Body of pancreas (tissue), 4 donors: ENCODE results near the gene ANP32B. TPM values are rescaled to one million over a fixed set of nuclear protein-coding genes. Genes with fewer than 3 reads are reported as not detected.

ENCODE experiments used
- ATAC-seq: fragments of 150-250 bp; one replicate; pipeline ENCODE4 v1.9.1; 2016
- DNase-seq, 4 donors: peaks; one replicate each; pipeline ENCODE4 v3.0.0-alpha.2; 2019
- H3K27ac ChIP-seq, 4 donors: fragments of 200-600 bp; sonication (generic); 1 replicate in 3 of 4; 2 replicates in 1 of 4; pipeline versions ENCODE4 v1.5.1 to v1.6.1; 2016 to 2019; ENCODE audit warnings: mild to moderate bottlenecking in 1 of 4, mixed read lengths in 1 of 4, moderate library complexity in 1 of 4
- H3K27me3 ChIP-seq, 2 donors: fragments of 200-600 bp; sonication (generic); one replicate each; pipeline ENCODE4 v1.6.0; 2016; ENCODE audit warnings: mild to moderate bottlenecking in 1 of 2
- H3K36me3 ChIP-seq, 2 donors: fragments of 200-600 bp; sonication (generic); replicated peaks in 1 of 2; 2 replicates each; pipeline ENCODE4 v1.5.1; 2016; ENCODE audit warnings: low read depth in 2 of 2; ENCODE audit not compliant: insufficient read depth in 1 of 2
- H3K4me1 ChIP-seq: fragments of 200-600 bp; sonication (generic); one replicate; pipeline ENCODE4 v1.6.0; 2016
- H3K4me3 ChIP-seq, 2 donors: fragments of 200-600 bp; sonication (generic); 1 replicate in 1 of 2; 2 replicates in 1 of 2; pipeline ENCODE4 v1.5.1; 2016 to 2019
- H3K9me3 ChIP-seq, 3 donors: fragments of 200-600 bp; sonication (generic); 1 replicate in 2 of 3; 2 replicates in 1 of 3; pipeline ENCODE4 v1.5.1; 2016
- POLR2A ChIP-seq, 3 donors: fragments of 450-650 bp; IDR thresholded peaks; one replicate each; pipeline ENCODE4 v1.6.1; 2016; ENCODE audit warnings: antibody characterized with exemption in 3 of 3, mild to moderate bottlenecking in 2 of 3
- WGBS, 2 donors: methylation state at CpG; one replicate each; pipeline ENCODE4 v1.1.5; 2017; 5-methylcytosine and 5-hydroxymethylcytosine counted together
- intact Hi-C: fragments of 100-400 bp; cut with DNase I; formaldehyde crosslinking; loops from one replicate; pipeline ENCODE4 v1.15.1; 2023
- total RNA-seq, 2 donors: library from RNA; depleted of rRNA; stranded (reverse); fragments of >200 nt; gene quantifications; one replicate each; pipeline ENCODE4 v1.1.0, GENCODE V29; 2016
- TF ChIP-seq, protein P1 (sequence below), 7 experiments: fragments of 450-650 bp in 4 of 7; fragments of 200-600 bp in 3 of 7; sonication (generic) in 3 of 7; IDR thresholded peaks; one replicate each; pipeline ENCODE4 v1.5.1; 2016 to 2019; ENCODE audit warnings: antibody characterized with exemption in 7 of 7

Gene ANP32B
- total RNA-seq, 2 donors from 2014 or later, result 38.4 to 65.9 TPM

DNA sequence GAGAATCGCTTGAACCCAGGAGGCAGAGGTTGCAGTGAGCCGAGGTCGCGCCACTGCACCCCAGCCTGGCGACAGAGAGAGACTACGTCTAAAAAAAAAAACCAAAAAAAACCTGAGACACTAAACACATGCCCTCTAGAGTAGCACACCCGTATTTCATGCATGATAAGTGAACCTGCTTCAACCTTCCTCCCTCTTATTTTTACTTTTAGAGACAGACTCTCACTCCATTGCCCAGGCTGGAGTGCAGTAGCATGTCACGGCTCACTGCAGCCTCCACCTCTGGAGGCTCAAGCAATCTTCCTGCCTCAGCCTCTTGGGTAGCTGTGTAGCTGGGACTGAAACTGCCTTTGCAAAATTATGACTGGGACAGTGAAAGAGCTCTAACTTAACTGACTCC lies 55.8 kb downstream of the ANP32B start:
- Histone ChIP-seq H3K9me3 (no peaks in the 10 kb centered on the region), H3K36me3 (no peaks in the 10 kb centered on the region), H3K27ac (no peak overlapping the region), H3K4me3 (no peak overlapping the region), H3K4me1 (peaks cover 6% of the 10 kb centered on the region), H3K27me3 (no peaks in the 10 kb centered on the region)
- WGBS, 2 donors, result 72 to 73% methylated on average over 7 to 8 of the region's 8 CpGs
- DNase-seq, result no peak
- TF ChIP-seq, protein P1, sequence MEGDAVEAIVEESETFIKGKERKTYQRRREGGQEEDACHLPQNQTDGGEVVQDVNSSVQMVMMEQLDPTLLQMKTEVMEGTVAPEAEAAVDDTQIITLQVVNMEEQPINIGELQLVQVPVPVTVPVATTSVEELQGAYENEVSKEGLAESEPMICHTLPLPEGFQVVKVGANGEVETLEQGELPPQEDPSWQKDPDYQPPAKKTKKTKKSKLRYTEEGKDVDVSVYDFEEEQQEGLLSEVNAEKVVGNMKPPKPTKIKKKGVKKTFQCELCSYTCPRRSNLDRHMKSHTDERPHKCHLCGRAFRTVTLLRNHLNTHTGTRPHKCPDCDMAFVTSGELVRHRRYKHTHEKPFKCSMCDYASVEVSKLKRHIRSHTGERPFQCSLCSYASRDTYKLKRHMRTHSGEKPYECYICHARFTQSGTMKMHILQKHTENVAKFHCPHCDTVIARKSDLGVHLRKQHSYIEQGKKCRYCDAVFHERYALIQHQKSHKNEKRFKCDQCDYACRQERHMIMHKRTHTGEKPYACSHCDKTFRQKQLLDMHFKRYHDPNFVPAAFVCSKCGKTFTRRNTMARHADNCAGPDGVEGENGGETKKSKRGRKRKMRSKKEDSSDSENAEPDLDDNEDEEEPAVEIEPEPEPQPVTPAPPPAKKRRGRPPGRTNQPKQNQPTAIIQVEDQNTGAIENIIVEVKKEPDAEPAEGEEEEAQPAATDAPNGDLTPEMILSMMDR (IDR thresholded peaks at IDR 0.05), result no peak
- no peak for TF ChIP-seq POLR2A (IDR thresholded peaks at IDR 0.05)
- intact Hi-C loops, result loop anchor here (10.0 kb wide), 1 partner anchor 54 kb away; the partner anchor contains the start of gene ANP32B
- no peak for ATAC-seq

DNA sequence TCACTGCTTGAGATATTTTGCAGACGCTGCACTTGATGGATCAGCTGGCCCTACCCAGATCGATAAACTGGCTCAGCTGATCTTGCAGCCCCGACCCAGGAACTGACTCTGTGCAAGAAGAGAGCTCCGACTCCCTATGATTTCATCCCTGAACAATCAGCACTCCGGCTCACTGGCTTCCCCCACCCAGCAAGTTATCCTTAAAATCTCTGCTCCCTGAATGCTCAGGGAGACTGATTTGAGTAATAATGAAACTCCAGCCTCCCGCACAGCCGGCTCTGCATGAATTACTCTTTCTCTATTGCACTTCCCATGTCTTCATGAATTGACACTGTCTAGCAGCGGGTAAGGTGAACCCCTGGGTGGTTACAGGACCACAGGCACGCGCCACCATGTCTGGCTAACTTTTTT lies 56.5 kb downstream of the ANP32B start:
- Histone ChIP-seq H3K36me3 (no peaks in the 10 kb centered on the region), H3K27me3 (no peaks in the 10 kb centered on the region), H3K9me3 (no peaks in the 10 kb centered on the region), H3K4me1 (peaks cover 3% of the 10 kb centered on the region), H3K4me3 (no peak overlapping the region), H3K27ac (no peak overlapping the region)
- TF ChIP-seq, protein P1 (IDR thresholded peaks at IDR 0.05), result no peak
- no peak for TF ChIP-seq POLR2A (IDR thresholded peaks at IDR 0.05)
- DNase-seq, result no peak
- 48 to 54% methylated on average over 10 of the region's 10 CpGs for WGBS, 2 donors
- intact Hi-C loops, result loop anchor here (10.0 kb wide), 1 partner anchor 55 kb away; the partner anchor contains the start of gene ANP32B
- no peak for ATAC-seq

DNA sequence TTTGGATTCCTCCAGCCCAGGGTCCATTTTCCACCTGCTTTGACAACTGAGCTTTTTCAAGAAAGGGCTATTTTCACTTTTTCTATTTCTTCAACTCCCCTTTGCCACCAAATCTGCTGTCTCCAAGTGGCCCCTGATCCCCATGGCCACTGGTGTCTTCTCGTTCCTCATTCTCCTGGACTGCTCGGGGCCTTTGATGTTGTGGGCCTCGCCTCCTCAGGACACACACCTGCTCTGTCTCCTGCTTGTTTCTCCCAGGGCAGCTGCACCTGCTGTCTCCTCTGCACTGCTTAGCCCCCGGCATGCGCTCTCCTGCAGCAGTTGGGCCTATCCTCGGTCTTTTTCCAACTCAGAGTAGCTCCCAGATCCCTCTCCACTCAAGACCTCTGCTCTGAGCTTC lies 57.1 kb downstream of the ANP32B start:
- no peak overlapping the region for H3K4me3 ChIP-seq
- no peaks in the 10 kb centered on the region for H3K9me3 ChIP-seq
- H3K4me1 ChIP-seq, result no peaks in the 10 kb centered on the region
- intact Hi-C loops, result no loop called here
- no peaks in the 10 kb centered on the region for H3K27me3 ChIP-seq
- no peaks in the 10 kb centered on the region for H3K36me3 ChIP-seq
- no peak overlapping the region for H3K27ac ChIP-seq
- TF ChIP-seq POLR2A (IDR thresholded peaks at IDR 0.05), result no peak
- TF ChIP-seq, protein P1 (IDR thresholded peaks at IDR 0.05), result no peak
- DNase-seq (no peak), ATAC-seq (no peak)
- WGBS, 2 donors, result 90 to 92% methylated on average over 6 of the region's 6 CpGs

DNA sequence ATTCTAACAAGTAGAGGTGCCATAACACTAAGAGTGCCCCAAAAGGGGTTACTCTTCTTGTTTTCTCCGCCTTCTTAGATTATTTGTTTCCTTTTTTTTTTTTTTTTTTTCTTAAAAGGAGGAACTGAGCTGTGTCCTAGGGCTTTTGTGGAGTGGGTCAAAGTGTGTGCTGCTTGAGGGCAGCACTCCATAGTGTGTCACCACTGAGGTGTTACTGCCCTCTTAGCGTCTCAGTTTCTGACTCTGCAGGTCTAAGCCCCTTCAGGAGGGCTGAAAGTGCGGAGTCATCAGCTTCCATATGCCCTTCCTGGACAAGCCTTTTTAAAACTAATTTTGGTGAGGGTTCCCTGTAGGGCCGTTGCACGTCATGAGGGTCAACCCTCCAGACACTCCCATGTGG lies 60.8 kb downstream of the ANP32B start:
- DNase-seq (no peak), ATAC-seq (no peak)
- TF ChIP-seq, protein P1 (IDR thresholded peaks at IDR 0.05), result no peak
- no peak for TF ChIP-seq POLR2A (IDR thresholded peaks at IDR 0.05)
- Histone ChIP-seq H3K36me3 (no peaks in the 10 kb centered on the region), H3K4me1 (no peaks in the 10 kb centered on the region), H3K4me3 (no peak overlapping the region), H3K9me3 (no peaks in the 10 kb centered on the region), H3K27ac (no peak overlapping the region), H3K27me3 (no peaks in the 10 kb centered on the region)
- intact Hi-C loops, result no loop called here
- 81 to 86% methylated on average over 5 of the region's 5 CpGs for WGBS, 2 donors
